Inferior parietal cortex (tissue), 1 donor: ENCODE measurements around the gene ALAD.

Experiments
- DNase-seq: peaks from one replicate; pipeline ENCODE4 v3.0.0-alpha.2; 2016; ENCODE audit errors: extremely low spot score

ALAD gene

DNA sequence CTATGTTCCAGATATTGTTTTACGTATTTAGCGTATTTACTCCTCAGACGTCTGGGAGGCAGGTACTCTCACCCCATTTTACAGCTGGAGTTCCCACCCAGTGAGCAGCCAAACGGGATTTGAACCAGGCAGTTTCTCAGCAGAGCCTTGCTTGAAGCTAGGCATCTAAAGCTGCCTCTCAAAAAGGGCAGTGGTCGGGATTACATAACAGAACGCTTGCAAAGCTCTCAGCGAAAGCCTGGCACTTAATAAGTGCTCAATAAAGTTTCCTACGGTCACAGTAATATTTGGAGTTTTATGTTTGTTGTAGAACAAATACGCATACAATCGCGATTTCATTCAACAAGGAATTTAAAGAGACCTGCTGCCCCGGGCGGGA, 52.0 kb downstream of the ALAD start:
- no peak for DNase-seq

DNA sequence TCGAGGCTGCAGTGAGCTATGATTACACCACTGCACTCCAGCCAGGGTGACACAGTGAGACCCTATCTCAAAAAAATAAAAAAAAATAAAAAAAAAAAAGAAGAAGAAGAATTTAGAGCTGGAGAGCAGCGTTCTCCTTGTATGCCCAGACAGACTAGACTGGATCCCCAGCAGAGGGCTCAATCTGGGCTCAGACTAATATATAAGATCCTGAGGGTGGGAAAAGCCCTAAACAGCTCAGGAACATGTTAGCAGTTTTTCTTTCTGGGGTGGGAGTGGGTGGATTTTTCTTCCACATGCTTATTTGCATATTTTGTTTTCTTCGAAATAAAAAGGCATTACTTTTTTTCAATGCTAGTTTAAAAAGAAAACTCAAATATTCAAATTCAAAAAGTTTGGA, 52.6 kb downstream of the ALAD start:
- DNase-seq: no peak

DNA sequence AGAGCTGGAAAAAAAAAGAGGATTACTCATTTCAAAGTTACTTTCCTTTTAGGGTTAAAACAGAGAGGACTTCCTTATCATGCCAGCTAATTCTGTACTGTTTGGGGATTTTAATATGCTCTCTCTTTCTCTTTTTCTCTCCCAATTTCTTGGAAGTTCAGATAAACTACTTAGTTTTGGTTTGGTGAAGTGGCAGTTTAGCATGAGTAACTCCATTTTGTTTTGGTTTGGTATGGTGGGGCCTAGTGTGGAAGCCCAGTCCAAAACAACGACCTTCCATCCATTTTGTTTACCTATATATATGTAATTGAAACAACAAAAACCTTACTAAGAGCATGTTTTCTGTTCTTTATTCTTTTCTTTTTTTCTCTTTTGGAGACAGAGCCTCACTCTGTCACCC, 55.4 kb downstream of the ALAD start:
- DNase-seq: no peak

DNA sequence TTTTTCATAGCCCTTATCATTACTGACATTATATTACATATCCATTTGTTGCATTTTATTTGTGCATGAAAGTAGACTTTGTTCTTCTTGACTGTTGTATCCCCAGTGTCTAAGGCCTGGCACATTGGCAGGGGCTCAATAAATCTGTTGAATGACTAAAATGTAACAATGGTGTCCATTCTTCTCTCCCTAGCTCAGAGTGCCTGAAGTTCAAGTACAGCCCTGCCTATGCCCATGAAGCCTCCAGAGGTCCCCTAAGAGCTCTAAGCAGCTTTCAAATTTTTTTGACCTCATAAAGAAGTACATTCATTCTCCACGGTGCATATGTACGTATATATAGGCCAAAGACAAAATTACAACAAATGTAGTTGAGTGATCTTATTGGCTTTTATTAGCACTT, 55.9 kb downstream of the ALAD start:
- peak; percentile 22 for DNase-seq

DNA sequence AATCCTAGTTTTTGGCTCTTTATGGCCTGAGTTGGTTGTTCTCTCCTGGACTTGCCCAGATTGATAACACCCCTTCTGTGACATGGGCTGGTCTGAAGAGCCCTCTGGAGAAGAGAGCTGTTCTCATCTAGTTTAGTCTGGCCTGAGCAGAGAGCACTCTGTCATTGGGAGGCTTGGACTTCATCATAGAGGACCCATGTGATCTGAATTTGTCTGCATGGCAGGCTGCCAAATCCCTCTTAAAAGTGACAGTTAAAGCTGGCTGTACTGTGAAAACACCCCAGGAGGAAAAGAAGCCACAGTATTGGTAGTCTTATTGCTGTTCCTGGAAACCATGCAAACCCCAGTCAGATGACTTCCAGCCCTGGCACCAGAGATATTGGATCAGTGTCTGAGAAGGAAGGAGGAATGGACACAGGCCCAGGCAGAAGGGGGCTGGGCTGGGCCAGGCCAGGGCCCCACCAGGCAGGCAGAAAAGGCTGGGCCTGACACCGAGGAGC, 57.3 kb downstream of the ALAD start:
- DNase-seq: peak; percentile 84

DNA sequence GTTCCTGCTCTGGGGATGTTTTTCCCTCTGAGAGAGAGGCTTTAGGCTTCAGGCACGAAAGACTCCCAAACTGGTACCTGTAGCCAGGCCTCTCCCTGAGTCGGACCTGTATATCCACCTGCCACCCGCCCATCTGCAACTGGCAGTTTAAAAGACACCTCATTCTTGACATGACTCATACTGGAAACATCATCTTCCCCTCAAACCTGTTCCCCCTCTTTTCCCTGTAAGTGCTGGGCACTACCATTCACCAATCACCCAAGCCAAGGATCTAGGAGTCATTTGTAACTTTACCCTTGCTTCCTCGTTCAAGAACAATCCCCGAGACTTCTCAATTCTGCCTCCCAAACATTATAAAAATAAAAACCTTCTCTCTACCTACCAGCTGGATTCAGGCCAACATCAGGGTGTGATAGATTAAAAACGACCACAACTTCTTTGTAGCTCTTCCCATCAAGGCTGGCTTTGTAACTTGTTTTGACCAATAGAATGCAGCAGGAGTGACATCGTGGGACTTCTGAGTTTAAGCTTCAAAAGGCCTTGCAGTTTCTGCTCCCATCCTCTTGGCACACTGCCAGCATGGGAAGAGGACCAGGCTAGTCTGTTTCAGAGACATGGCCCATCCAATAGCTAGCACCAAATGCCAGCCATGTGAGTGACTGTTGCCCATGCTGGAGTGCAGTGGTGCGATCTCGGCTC, 59.2 kb downstream of the ALAD start:
- no peak for DNase-seq

DNA sequence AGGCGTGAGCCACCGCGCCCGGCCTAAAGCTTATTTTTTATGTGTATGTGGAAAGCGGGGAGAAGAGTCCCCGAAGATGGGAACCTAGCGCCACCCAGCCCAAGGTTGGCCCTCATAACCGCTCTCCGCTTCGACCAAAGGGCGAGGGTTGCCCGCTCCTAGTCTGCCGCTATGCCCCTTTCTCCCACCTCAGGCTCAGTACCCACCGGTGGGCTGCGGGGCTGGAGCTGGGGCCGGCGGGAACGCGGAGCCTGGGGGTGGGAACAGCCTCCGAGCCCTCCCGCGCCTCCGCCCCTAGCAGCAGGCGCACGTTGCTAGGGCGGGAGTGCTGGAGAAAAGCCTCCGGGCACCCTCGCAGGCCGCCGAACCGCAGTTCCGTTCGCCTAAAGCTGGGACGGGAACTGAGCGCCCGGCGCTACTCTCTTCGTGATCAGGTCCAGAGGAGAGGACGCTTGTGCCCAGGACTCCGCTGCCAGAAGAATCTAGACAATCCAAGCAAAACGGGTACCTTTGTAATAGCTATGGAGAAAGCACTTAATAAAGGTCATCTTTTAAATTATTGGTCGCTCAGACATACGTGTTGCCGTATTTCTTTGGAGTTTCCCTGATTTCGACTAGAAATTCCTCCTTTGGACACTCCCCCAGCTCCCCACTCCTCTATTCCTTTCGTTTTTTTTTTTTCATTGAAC, 60.9 kb downstream of the ALAD start, which contains the start of gene WDR31:
WDR31 (minus strand) TSS at position 265 of the 689 bp plus-strand sequence. CDS start 8,253 bp downstream, outside the sequence.
- peak; percentile 85 for DNase-seq

DNA sequence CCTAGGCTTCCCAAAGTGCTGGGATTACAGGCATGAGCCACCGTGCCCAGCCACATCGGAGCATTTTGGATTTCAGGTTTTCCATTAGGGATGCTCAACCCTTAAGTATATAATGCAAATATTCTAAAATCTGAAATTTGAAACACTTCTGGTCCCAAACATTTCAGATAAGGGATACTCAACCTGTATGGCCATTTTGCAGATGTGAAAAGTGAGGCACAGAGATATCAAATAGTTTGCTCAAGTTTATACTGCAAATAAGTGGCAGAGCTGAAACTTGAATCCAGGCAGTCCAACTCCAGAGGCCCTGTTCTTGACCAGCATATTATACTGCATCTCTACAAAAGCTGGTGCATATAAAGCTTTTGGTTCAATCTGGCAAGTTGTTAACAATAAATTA, 63.4 kb downstream of the ALAD start:
- no peak for DNase-seq
